ENCODE results near the gene KDM6B. TPM values are rescaled to one million over a fixed set of nuclear protein-coding genes. Genes with fewer than 3 reads are reported as not detected.

Gene KDM6B
- total and polyA plus RNA-seq, 9 of the 15 experiments (the other 6 are each of a cell fraction or from before 2014, with no cell fraction given): 0.01 to 22.9 (median 2.2) TPM

DNA sequence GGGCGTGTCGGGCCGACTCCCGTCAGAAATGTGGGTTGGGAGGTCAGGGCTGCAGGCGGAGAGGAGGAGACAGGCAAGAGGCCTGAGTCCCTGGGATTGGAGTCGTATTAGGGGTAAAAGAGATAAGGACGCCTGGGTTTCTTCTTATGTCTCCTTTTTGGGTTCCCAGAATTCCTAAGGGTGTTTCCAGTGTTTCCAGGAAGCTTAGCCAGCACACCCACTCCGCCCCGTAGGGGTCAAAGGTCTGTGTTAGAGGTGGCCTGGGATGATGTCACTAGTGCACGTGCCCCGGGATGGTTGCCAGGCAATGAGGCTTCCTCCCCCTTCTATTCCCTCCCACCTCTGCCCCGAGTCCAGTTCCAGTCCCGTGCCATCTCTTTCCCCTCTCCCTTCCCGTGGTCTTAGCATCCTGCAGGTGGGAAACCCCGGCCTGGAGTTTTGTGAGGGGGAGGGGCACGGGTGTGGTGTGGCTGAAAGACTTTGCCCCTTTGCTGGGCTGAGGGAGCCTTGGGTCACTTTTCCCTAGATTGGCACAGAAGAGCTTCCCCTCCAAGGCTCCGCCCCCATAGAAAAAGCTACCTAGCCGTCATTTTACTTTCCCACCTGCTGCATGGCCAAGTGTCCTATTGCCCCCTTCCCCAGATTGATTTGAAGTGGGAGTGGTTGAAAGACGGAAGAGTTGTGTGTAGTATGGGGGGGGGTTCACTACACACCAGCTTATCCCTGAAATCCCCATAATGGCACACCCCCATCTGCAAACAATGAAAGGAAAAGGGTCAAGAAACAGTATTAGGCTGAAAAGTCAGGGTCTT is 2.8 kb downstream of the KDM6B start (continued):
- no peak for TF ChIP-seq ZNF395 (CRISPR knock-in tag; IDR thresholded peaks at IDR 0.05)
- TF ChIP-seq NKRF (IDR thresholded peaks at IDR 0.05; ENCODE audit: borderline replicate concordance): peak; percentile 16; the same call in 1 of the 2 replicates
- TF ChIP-seq, protein P1, sequence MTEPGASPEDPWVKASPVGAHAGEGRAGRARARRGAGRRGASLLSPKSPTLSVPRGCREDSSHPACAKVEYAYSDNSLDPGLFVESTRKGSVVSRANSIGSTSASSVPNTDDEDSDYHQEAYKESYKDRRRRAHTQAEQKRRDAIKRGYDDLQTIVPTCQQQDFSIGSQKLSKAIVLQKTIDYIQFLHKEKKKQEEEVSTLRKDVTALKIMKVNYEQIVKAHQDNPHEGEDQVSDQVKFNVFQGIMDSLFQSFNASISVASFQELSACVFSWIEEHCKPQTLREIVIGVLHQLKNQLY (CRISPR knock-in tag; conservative IDR thresholded peaks at IDR 0.05): no peak
- TF ChIP-seq MYC (IDR thresholded peaks at IDR 0.05; ENCODE audit: low read depth, low read length): peak; percentile 90
- TF ChIP-seq MYC (CRISPR knock-in tag; IDR thresholded peaks at IDR 0.05; ENCODE audit: borderline replicate concordance, low read depth): no peak
- TF ChIP-seq LCOR (CRISPR knock-in tag; IDR thresholded peaks at IDR 0.05): no peak
- TF ChIP-seq KLF6 (CRISPR knock-in tag; IDR thresholded peaks at IDR 0.05; ENCODE audit: borderline replicate concordance): no peak
- TF ChIP-seq PHB2 (IDR thresholded peaks at IDR 0.05; ENCODE audit: low read depth): no peak
- no peak for TF ChIP-seq ZNF24 (IDR thresholded peaks at IDR 0.05)
- TF ChIP-seq ARID4B (CRISPR knock-in tag; IDR thresholded peaks at IDR 0.05): peak; percentile 76; the same call in 1 of the 2 replicates
- TF ChIP-seq POLR2H (tag; IDR thresholded peaks at IDR 0.05; ENCODE audit: low read depth): no peak
- peak; percentile 51 for TF ChIP-seq RBM39 (optimal IDR thresholded peaks at IDR 0.05; ENCODE audit: low read depth, low read length)
- no peak for TF ChIP-seq ZBTB33 (CRISPR knock-in tag; IDR thresholded peaks at IDR 0.05)
- peak in 1 of 2 experiments; percentile 41; a peak in 1 of 4 replicates for TF ChIP-seq HDAC1 (IDR thresholded peaks at IDR 0.05)

Data from K562 (cell line).